CD4-positive, alpha-beta T cell treated with Interferon alpha-2 for 1 hour (primary cell): ENCODE results near the gene RSPRY1.

Source experiments
- DNase-seq, 2 donors: peaks; one replicate each; pipeline ENCODE4 v3.0.0-alpha.2; 2020 to 2022

The RSPRY1 gene

GRCh38 chr16:57225978-57226377 lies 39.8 kb downstream of the RSPRY1 start:
- no peak for DNase-seq

DNA sequence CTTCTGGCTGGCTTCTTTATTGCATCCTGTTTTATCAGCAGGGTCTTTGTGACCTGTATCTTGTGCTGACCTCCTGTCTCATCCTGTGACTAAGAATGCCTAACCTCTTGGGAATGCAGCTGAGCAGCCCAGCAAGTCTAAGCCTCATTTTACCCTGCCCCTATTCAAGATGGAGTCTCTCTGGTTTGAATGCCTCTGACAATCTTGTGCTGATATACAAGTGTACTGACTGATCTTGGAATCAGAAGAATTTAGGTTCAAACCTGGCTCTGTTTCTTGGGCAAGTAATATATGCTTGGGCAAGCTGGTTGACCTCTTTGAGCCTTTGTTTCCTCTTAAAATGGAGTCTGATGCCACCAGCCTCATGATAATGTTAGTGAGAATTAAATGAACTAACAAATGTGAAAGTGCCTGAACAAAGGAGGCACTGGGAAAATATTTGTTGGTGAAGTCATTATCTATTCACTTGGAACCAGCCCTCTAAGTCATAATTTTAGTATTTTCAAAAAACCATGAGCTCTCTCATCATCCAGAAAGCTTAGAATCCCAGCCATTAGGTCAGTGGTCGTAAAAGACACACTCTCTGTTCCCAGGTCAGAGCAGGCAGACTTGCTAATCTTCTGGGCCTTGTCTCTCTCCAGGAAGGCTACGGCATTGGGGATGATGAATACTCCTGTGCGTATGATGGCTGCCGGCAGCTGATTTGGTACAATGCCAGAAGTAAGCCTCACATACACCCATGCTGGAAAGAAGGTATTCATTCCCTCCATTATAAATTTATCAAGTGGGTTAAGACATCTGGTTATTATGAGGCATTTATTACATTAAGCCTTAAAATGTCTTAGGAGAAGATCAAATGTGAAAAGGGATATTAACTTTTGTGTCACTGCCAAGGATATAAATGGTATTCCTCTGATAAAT lies 40.8 kb downstream of the RSPRY1 start:
- DNase-seq = no peak

- DNase-seq = no peak
Measured at GRCh38 chr16:57229079-57229478, 43.0 kb downstream of the RSPRY1 start.

- DNase-seq = no peak
Measured at GRCh38 chr16:57231821-57232350, 45.8 kb downstream of the RSPRY1 start.

- no peak for DNase-seq
Measured at GRCh38 chr16:57233944-57234706, 48.0 kb downstream of the RSPRY1 start.

DNA sequence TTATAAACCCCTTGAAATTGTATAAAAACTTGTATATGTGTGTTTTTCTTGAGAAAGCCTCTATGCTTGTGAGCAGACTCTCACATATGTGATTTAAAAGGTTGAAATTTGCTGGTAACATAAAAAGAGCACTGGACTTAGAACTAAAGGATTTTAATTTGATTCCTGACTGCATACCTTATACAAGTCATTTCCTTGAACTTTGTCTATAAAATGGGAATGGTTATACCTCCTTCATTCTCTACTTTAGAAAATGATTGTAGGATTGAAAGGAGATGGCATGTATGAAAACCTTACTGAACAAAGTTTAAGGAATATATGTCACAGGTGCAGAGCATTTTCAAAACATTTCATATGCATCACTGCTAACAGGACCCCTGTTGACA lies 48.6 kb downstream of the RSPRY1 start:
- DNase-seq = no peak

DNA sequence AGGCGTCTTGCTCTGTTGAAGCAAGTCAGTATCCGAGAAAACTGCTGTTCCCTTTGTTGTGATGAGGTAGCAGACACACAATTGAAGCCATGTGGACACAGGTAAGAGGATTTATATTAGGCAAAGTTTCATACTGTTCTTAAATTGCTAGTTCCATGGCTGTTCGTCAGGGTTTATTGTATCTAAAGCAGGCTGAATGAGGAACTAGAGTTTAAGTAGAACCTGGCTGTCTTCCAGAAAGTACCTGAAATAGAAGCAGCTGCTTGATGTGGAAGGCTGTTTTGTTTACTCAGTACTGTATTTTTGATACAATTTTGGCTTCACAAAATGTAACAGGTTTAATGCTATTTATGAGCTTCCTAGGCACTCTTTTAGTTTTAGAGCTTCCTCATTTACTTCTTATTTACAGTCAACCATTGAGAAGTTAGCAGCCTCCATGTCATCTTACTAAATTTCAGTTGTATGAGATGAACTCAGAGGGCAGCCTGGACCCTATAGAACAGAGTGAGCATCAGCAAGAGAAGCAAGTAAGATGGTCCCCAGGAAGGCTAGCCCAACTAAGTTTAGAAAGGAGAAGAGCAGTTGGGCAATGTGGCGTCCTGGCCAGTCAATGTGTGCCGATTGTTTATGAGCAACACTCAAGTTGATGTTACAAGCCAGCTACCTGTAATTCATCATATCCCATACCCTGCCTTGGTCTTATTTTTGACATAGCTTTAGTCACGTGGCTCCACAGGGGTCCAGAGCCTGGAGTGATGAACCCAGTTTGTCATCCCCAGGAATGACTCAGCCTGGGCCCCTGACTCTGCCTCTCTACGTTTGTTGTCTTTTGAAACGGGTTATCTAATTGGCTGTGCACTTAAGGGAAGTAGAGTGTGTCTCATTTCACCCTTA lies 49.2 kb downstream of the RSPRY1 start:
- DNase-seq = no peak

- DNase-seq = no peak
Measured at GRCh38 chr16:57236022-57236350, 49.9 kb downstream of the RSPRY1 start.

DNA sequence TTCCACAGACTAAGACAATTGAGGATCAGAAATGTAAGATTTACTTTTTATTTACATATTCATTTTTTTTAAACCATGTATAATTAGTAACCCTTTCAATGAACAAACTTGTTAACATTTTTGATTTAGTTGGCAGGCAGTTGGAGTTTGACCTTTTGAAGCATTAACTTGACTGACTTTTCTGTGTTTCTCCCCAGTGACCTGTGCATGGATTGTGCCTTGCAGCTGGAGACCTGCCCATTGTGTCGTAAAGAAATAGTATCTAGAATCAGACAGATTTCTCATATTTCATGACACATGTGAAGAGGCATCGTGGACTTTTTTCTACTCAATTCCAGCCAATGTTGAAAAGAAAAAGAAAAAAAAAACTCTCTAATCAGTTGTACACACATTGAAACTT lies 52.6 kb downstream of the RSPRY1 start:
- DNase-seq = no peak

DNA sequence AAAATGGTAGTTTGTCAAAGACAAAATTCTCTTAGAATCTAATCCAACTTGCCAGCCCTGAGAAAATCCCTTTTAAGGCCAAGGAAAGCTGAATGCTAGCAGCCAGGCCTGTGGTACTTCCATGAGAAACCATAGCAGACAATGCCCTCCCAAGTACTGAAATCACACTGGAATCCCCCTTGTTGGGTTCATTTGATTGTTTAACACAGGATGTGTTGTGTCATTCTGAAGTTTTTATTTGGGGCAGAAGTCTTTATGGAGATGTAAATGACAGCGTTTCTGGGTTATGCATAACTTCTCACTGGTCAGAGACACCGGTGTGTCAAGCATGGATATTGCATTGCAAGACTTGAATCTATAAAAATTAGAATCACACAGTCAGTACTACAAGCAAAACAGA lies 53.0 kb downstream of the RSPRY1 start:
- no peak for DNase-seq

DNA sequence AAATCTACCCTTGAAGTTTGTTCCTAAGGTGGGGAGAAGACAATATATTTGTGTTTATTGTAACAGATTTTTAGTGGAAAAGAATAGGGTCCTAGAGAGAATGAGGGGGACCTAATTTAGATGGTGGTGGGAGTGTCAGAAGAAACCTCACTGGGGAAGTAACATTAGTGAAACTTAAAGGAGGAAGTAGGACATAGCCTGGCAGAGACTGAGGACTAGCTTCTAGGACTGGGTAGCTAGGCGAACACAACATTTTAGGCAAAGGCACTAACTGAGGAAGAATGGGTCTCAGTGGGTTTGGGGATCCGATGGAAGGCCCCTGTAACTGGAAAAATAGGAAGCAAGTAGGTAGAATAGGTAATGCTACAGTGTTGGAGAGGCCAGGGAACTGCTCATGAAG lies 54.7 kb downstream of the RSPRY1 start:
- peak in 1 of 2 donors; percentile 22 for DNase-seq

- DNase-seq = no peak
Measured at GRCh38 chr16:57242650-57243049, 56.5 kb downstream of the RSPRY1 start.

- no peak for DNase-seq
Measured at GRCh38 chr16:57244463-57244766, 58.3 kb downstream of the RSPRY1 start.

- peak; percentile 95 to 97 for DNase-seq
Measured at GRCh38 chr16:57244767-57245471, 58.8 kb downstream of the RSPRY1 start, which contains the start of gene ARL2BP. Gene ARL2BP (plus strand): TSS chr16:57245259. CDS start chr16:57245368, 109 bp downstream.

GRCh38 chr16:57245472-57246113 lies 59.5 kb downstream of the RSPRY1 start:
- no peak for DNase-seq

- no peak for DNase-seq
Measured at GRCh38 chr16:57251352-57251751, 65.2 kb downstream of the RSPRY1 start.

- DNase-seq = no peak
Measured at GRCh38 chr16:57252148-57252721, 66.1 kb downstream of the RSPRY1 start.

- no peak for DNase-seq
Measured at GRCh38 chr16:57253466-57253865, 67.3 kb downstream of the RSPRY1 start.

DNA sequence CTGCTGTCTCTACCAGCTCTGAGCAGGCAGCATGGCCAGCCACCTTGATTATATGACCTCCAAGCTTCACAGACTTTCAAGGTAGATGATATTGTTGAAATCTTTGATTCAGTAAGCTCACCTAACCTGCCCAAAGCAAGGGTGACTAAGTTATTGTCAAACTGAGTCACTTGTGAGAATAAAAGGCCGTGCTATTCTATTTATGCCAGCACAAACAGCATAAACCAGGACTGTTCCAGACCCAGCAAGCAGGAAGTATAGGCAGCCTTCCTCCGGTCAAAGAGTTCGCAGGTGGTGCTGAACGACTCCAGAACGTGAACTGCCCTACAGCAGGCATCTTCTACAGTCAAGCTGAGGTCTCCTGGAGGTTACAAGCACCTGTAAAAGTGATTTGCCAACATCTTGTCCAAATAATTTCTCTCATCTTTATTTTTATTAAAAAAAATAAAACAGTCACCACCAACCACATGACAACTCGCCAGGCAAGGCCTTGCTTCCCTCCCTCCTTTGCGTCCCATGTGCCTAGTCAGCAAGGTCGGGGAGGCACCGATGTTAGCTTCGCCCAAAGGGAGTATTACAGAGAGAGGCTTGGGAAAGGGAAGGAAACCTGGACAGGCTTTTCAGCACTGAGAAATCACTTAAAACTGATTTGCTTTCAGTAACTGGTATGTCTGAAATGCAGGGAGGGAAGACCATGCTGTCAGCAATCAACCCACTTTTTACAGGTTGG lies 69.7 kb downstream of the RSPRY1 start:
- no peak for DNase-seq

- no peak for DNase-seq
Measured at GRCh38 chr16:57256601-57257395, 70.7 kb downstream of the RSPRY1 start.
